Tibial nerve (tissue), 4 donors: Measurements from ENCODE around the gene ZSCAN2.

Source experiments
- CTCF ChIP-seq, 5 experiments: fragments of 200-600 bp in 3 of 5; fragments of 450-650 bp in 2 of 5; sonication (generic) in 3 of 5; IDR thresholded peaks; one replicate each; pipeline ENCODE4 v1.5.1; 2016 to 2019; ENCODE audit warnings: antibody characterized with exemption in 5 of 5, mild to moderate bottlenecking in 3 of 5, moderate library complexity in 2 of 5
- EP300 ChIP-seq, 2 donors: sonication (generic); formaldehyde crosslinking; IDR thresholded peaks; one replicate each; pipeline ENCODE4 v1.6.1; 2017; ENCODE audit warnings: antibody characterized with exemption in 2 of 2, mild to moderate bottlenecking in 1 of 2
- POLR2A ChIP-seq, 2 donors: fragments of 450-650 bp; IDR thresholded peaks; one replicate each; pipeline ENCODE4 v1.6.1; 2017; ENCODE audit warnings: antibody characterized with exemption in 2 of 2, mild to moderate bottlenecking in 2 of 2, moderate library complexity in 2 of 2

GRCh38 chr15:84645997-84646396, 45.2 kb downstream of the ZSCAN2 start:
- no peak for TF ChIP-seq CTCF (IDR thresholded peaks at IDR 0.05)
- no peak for TF ChIP-seq POLR2A (IDR thresholded peaks at IDR 0.05)
- TF ChIP-seq EP300 (IDR thresholded peaks at IDR 0.05) = no peak
